K562 (cell line): ENCODE measurements around the gene HGFAC. TPM values are rescaled to one million over a fixed set of nuclear protein-coding genes. Genes with fewer than 3 reads are reported as not detected.

Source experiments
- BRD9 ChIP-seq: fragments of 450-650 bp; IDR thresholded peaks from 2 replicates; pipeline ENCODE4 v1.6.1; 2018; ENCODE audit warnings: low read depth; ENCODE audit not compliant: partially characterized antibody
- CHD4 ChIP-seq: fragments of 200-600 bp; sonication (generic); IDR thresholded peaks from 3 replicates; pipeline ENCODE4 v1.6.1; 2012; ENCODE audit warnings: low read depth, mild to moderate bottlenecking, mixed read lengths, low read length, inconsistent platforms; ENCODE audit not compliant: insufficient read depth, insufficient replicate concordance, poor library complexity, severe bottlenecking
- CREB1 ChIP-seq, 2 experiments: sonication (generic) in 1 of 2; formaldehyde crosslinking in 1 of 2; IDR thresholded peaks; 2 replicates each; pipeline versions ENCODE4 v1.6.1 to v1.8.0; 2012 to 2022; ENCODE audit warnings: inconsistent platforms in 1 of 2, mild to moderate bottlenecking in 1 of 2, missing genetic modification reagents in 1 of 2, moderate library complexity in 1 of 2
- CREM ChIP-seq: IDR thresholded peaks from 2 replicates; pipeline ENCODE4 v1.6.1; 2014; ENCODE audit warnings: antibody characterized with exemption, low read depth
- JUN ChIP-seq, 2 experiments: sonication (generic) in 1 of 2; formaldehyde crosslinking in 1 of 2; IDR thresholded peaks; 2 replicates each; pipeline versions ENCODE4 v1.6.1 to v1.8.0; 2012 to 2022; ENCODE audit warnings: borderline replicate concordance in 2 of 2, mild to moderate bottlenecking in 2 of 2, improper control_type of control experiment in 1 of 2, low read depth in 1 of 2, low read length in 1 of 2, missing genetic modification reagents in 1 of 2
- KAT7 ChIP-seq: sonication (generic); formaldehyde crosslinking; IDR thresholded peaks from 2 replicates; pipeline ENCODE4 v1.8.0; 2022; ENCODE audit warnings: missing genetic modification reagents, mild to moderate bottlenecking, borderline replicate concordance
- MCM7 ChIP-seq, 2 experiments: fragments of 450-650 bp; IDR thresholded peaks; 2 replicates each; pipeline ENCODE4 v1.6.1; 2016 to 2018
- MEIS2 ChIP-seq: fragments of 450-650 bp; IDR thresholded peaks from 2 replicates; pipeline ENCODE4 v1.6.1; 2014; ENCODE audit warnings: mild to moderate bottlenecking; ENCODE audit not compliant: partially characterized antibody
- NRF1 ChIP-seq, 2 experiments: fragments of 450-650 bp; IDR thresholded peaks in 1 of 2; conservative IDR thresholded peaks in 1 of 2; 2 replicates each; pipeline ENCODE4 v1.6.1; 2014; ENCODE audit warnings: mild to moderate bottlenecking in 2 of 2
- RBM14 ChIP-seq: fragments of 200-400 bp; formaldehyde crosslinking; IDR thresholded peaks from 2 replicates; pipeline ENCODE4 v1.6.1; 2018; ENCODE audit warnings: low read depth, mild to moderate bottlenecking, low read length, moderate library complexity, borderline replicate concordance; ENCODE audit not compliant: insufficient read depth
- RBM25 ChIP-seq: fragments of 200-400 bp; formaldehyde crosslinking; IDR thresholded peaks from 2 replicates; pipeline ENCODE4 v1.6.1; 2018; ENCODE audit warnings: low read length, low read depth, moderate library complexity; ENCODE audit not compliant: severe bottlenecking
- SAFB2 ChIP-seq: fragments of 200-400 bp; formaldehyde crosslinking; IDR thresholded peaks from 2 replicates; pipeline ENCODE4 v1.6.1; 2018; ENCODE audit warnings: borderline replicate concordance, low read length, low read depth, moderate library complexity; ENCODE audit not compliant: severe bottlenecking
- YY1 ChIP-seq, 3 experiments: IDR thresholded peaks; 2 replicates each; pipeline ENCODE4 v1.6.1; 2011; ENCODE audit warnings: low read length in 2 of 3, mild to moderate bottlenecking in 2 of 3, moderate library complexity in 2 of 3, borderline replicate concordance in 1 of 3, control low read depth in 1 of 3, low read depth in 1 of 3; ENCODE audit not compliant: insufficient read depth in 3 of 3, insufficient replicate concordance in 2 of 3, control insufficient read depth in 1 of 3, insufficient read length in 1 of 3; ENCODE audit errors: extremely low read depth in 1 of 3
- ZNF12 ChIP-seq: sonication (generic); formaldehyde crosslinking; IDR thresholded peaks from 2 replicates; pipeline ENCODE4 v1.4.0; 2020; ENCODE audit warnings: mild to moderate bottlenecking, missing genetic modification reagents
- ZNF766 ChIP-seq: fragments of 200-800 bp; sonication (Bioruptor generic); conservative IDR thresholded peaks from 2 replicates; pipeline ENCODE4 v1.6.1; 2016; ENCODE audit warnings: missing genetic modification characterization, missing compliant biosample characterization
- polyA plus RNA-seq, 8 experiments: library from polyadenylated mRNA; depleted of rRNA in 4 of 8; stranded (reverse) in 5 of 8; unstranded in 3 of 8; fragments of >200 nt; fragmentation: Nextera tagmentation in 2 of 8; fragmentation: Illumina TruSeq in 1 of 8; extraction: Ambion mirVana in 2 of 8; extraction: Trizol in 1 of 8; gene quantifications; 2 replicates each; pipeline versions ENCODE4 v1.2.1 to v1.2.3, GENCODE V29; 2011 to 2014; ENCODE audit warnings: inconsistent platforms in 1 of 8, missing spikeins in 1 of 8
- total RNA-seq, 7 experiments: library from RNA; depleted of rRNA in 6 of 7; stranded (reverse); fragments of >200 nt in 6 of 7; fragmentation: Illumina TruSeq in 2 of 7; extraction: Trizol in 2 of 7; gene quantifications; 2 replicates each; pipeline versions ENCODE4 v1.2.1 to v1.2.3, GENCODE V29; 2011 to 2021; ENCODE audit warnings: low replicate concordance in 1 of 7
- TF ChIP-seq, protein P1 (sequence below): IDR thresholded peaks from 2 replicates; pipeline ENCODE4 v1.6.1; 2011; ENCODE audit warnings: borderline replicate concordance, low read depth, mild to moderate bottlenecking, moderate library complexity, low read length; ENCODE audit not compliant: insufficient read depth, poor library complexity, severe bottlenecking
- TF ChIP-seq, protein P2 (sequence below): fragments of 450-650 bp; formaldehyde crosslinking; IDR thresholded peaks from 2 replicates; pipeline ENCODE4 v1.4.0; 2022; ENCODE audit warnings: mild to moderate bottlenecking, moderate library complexity
- TF ChIP-seq, protein P3 (sequence below): sonication (generic); formaldehyde crosslinking; IDR thresholded peaks from 2 replicates; pipeline ENCODE4 v1.8.1; 2023; ENCODE audit warnings: mild to moderate bottlenecking, missing genetic modification reagents

Gene HGFAC
- total and polyA plus RNA-seq, 9 of the 15 experiments (the other 6 are each of a cell fraction or from before 2014, with no cell fraction given), result 0.13 TPM; not detected in 8

DNA sequence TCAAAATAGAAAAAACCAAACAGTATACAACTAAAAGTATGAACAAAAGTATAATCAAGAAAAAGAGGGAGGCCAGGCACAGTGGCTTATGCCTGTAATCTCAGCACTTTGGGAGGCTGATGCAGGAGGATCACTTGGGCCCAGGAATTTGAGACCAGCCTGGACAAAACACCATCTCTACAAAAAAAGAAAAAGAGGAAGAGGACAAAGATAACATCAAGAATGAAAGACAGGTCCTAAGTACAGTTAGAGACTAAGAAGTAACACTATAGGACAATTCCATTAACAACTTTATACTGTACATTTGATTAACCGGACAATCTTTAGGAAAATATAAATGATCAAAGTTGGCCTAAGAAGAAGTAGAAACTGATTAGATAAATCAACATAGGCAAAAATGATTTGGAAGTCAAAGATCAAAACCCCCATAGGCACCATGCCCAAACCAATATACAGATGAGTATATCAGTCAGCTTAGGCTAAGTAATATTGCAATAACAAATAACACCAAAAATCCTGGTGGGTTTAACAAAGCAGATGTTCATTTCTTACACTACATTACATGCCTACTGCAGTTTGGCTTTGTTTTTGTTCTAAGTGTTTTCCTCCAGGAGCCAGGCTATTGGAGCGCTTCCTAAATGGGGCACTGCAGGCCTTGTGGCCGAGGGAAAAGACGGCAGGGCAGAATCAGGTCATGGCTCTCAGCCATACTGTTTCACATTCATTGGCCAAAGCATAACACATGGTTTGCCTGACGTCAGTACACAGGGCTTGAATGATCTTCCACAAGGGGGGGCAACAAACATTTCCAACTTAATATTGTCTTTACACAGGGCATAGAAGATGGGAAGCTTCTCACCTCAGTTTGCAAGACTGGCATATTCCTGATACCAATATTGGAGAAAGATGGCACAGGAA lies 42.2 kb upstream of the HGFAC start (continued):
- TF ChIP-seq CREB1 (IDR thresholded peaks at IDR 0.05), result peak; percentile 53; the same call in 1 of the 2 replicates
- TF ChIP-seq CREB1 (CRISPR knock-in tag; IDR thresholded peaks at IDR 0.05), result peak; percentile 48; the same call in 1 of the 2 replicates
- peak; percentile 95 for TF ChIP-seq ZNF12 (CRISPR knock-in tag)
- no peak for TF ChIP-seq ZNF766 (CRISPR knock-in tag)
- TF ChIP-seq, protein P1, sequence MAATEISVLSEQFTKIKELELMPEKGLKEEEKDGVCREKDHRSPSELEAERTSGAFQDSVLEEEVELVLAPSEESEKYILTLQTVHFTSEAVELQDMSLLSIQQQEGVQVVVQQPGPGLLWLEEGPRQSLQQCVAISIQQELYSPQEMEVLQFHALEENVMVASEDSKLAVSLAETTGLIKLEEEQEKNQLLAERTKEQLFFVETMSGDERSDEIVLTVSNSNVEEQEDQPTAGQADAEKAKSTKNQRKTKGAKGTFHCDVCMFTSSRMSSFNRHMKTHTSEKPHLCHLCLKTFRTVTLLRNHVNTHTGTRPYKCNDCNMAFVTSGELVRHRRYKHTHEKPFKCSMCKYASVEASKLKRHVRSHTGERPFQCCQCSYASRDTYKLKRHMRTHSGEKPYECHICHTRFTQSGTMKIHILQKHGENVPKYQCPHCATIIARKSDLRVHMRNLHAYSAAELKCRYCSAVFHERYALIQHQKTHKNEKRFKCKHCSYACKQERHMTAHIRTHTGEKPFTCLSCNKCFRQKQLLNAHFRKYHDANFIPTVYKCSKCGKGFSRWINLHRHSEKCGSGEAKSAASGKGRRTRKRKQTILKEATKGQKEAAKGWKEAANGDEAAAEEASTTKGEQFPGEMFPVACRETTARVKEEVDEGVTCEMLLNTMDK, result peak; percentile 25
- TF ChIP-seq NRF1 (conservative IDR thresholded peaks at IDR 0.05 in 1 of 2, IDR thresholded peaks at IDR 0.05 in 1 of 2), result no peak
- TF ChIP-seq JUN (IDR thresholded peaks at IDR 0.05; ENCODE audit: borderline replicate concordance, low read depth, low read length), result no peak
- no peak for TF ChIP-seq JUN (CRISPR knock-in tag; IDR thresholded peaks at IDR 0.05; ENCODE audit: borderline replicate concordance)
- TF ChIP-seq BRD9, result no peak
- peak in 1 of 3 experiments; percentile 54 for TF ChIP-seq YY1 (IDR thresholded peaks at IDR 0.05; ENCODE audit: borderline replicate concordance in 1 of 3, control insufficient read depth in 1 of 3, extremely low read depth in 1 of 3, insufficient read depth in 3 of 3, insufficient read length in 1 of 3, insufficient replicate concordance in 2 of 3, low read depth in 1 of 3, low read length in 2 of 3)
- TF ChIP-seq RBM14, result no peak
- no peak for TF ChIP-seq SAFB2
- TF ChIP-seq CHD4, result no peak
- peak; percentile 88 for TF ChIP-seq CREM
- TF ChIP-seq, protein P2, sequence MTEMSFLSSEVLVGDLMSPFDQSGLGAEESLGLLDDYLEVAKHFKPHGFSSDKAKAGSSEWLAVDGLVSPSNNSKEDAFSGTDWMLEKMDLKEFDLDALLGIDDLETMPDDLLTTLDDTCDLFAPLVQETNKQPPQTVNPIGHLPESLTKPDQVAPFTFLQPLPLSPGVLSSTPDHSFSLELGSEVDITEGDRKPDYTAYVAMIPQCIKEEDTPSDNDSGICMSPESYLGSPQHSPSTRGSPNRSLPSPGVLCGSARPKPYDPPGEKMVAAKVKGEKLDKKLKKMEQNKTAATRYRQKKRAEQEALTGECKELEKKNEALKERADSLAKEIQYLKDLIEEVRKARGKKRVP (CRISPR knock-in tag), result no peak
- no peak for TF ChIP-seq MCM7 (IDR thresholded peaks at IDR 0.05)
- TF ChIP-seq, protein P3, sequence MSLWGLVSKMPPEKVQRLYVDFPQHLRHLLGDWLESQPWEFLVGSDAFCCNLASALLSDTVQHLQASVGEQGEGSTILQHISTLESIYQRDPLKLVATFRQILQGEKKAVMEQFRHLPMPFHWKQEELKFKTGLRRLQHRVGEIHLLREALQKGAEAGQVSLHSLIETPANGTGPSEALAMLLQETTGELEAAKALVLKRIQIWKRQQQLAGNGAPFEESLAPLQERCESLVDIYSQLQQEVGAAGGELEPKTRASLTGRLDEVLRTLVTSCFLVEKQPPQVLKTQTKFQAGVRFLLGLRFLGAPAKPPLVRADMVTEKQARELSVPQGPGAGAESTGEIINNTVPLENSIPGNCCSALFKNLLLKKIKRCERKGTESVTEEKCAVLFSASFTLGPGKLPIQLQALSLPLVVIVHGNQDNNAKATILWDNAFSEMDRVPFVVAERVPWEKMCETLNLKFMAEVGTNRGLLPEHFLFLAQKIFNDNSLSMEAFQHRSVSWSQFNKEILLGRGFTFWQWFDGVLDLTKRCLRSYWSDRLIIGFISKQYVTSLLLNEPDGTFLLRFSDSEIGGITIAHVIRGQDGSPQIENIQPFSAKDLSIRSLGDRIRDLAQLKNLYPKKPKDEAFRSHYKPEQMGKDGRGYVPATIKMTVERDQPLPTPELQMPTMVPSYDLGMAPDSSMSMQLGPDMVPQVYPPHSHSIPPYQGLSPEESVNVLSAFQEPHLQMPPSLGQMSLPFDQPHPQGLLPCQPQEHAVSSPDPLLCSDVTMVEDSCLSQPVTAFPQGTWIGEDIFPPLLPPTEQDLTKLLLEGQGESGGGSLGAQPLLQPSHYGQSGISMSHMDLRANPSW (CRISPR knock-in tag), result no peak
- TF ChIP-seq KAT7 (CRISPR knock-in tag), result no peak
- peak; percentile 75 for TF ChIP-seq MEIS2
- peak; percentile 5 for TF ChIP-seq RBM25
